A549 (cell line): ENCODE measurements around the gene WTIP. TPM values are rescaled to one million over a fixed set of nuclear protein-coding genes. Genes with fewer than 3 reads are reported as not detected.
"Not testable (repeated sequence)": the region's sequence is repeated elsewhere in the genome, so short reads cannot be mapped to it uniquely, and the experiment has no call there.

Source experiments
- ATAC-seq, 2 experiments: fragments of 200-7000 bp in 1 of 2; fragments of >200 bp in 1 of 2; cut with Nextera tagmentation in 1 of 2; cut with Tn5 transposase in 1 of 2; 3 replicates each; pipeline versions ENCODE4 v1.8.0 to v1.9.1; 2018 to 2020; ENCODE audit warnings: mild to moderate bottlenecking in 1 of 2, moderate library complexity in 1 of 2
- CTCF ChIA-PET: fragments of 300-600 bp; sonication (Branson Sonifier 250); formaldehyde crosslinking; extraction: SDS; loops from one replicate; lab custom pipeline; 2021; ENCODE audit warnings: antibody characterized with exemption, inconsistent platforms; lab: Yijun Ruan, JAX
- POLR2A ChIA-PET: fragments of 350-600 bp; formaldehyde crosslinking; extraction: SDS; loops from one replicate; lab custom pipeline; 2021; ENCODE audit warnings: antibody characterized with exemption, inconsistent platforms; lab: Yijun Ruan, JAX
- DNase-seq, 2 experiments: peaks; one replicate each; pipeline versions ENCODE4 v3.0.0 to v3.0.0-alpha.2; 2011 to 2016; ENCODE audit warnings: low read depth in 1 of 2, low spot score in 1 of 2
- FAIRE-seq: peaks from 2 replicates; lab custom pipeline; 2011; peaks lifted over from hg19 to GRCh38; lab: Jason Lieb, UNC
- H3K27ac ChIP-seq, 2 experiments: fragments of >200 bp; sonication (Bioruptor Twin); formaldehyde crosslinking; 3 replicates each; pipeline ENCODE4 v1.5.1; 2016 to 2017
- H3K4me1 ChIP-seq: fragments of >200 bp; sonication (Bioruptor Twin); formaldehyde crosslinking; 3 replicates; pipeline ENCODE4 v1.6.1; 2016
- H3K4me2 ChIP-seq: fragments of >200 bp; sonication (Bioruptor Twin); formaldehyde crosslinking; 3 replicates; pipeline ENCODE4 v1.6.1; 2016
- H3K4me3 ChIP-seq: fragments of >200 bp; sonication (Bioruptor Twin); formaldehyde crosslinking; 3 replicates; pipeline ENCODE4 v1.5.1; 2016
- H3K9me3 ChIP-seq: fragments of >200 bp; sonication (Bioruptor Twin); formaldehyde crosslinking; 3 replicates; pipeline ENCODE4 v1.6.1; 2016
- ATOH8 ChIP-seq: fragments of 250-450 bp; sonication (Bioruptor Pico); IDR thresholded peaks from 2 replicates; pipeline ENCODE4 v1.5.0; 2020; ENCODE audit warnings: low read depth, mild to moderate bottlenecking, moderate library complexity
- CEBPB ChIP-seq, 2 experiments: fragments of >200 bp in 1 of 2; sonication (Bioruptor Twin) in 1 of 2; formaldehyde crosslinking in 1 of 2; IDR thresholded peaks; 2 replicates each; pipeline ENCODE4 v1.6.1; 2012 to 2016
- CHD2 ChIP-seq: fragments of 150-350 bp; IDR thresholded peaks from 2 replicates; pipeline ENCODE4 v1.6.1; 2014; ENCODE audit warnings: low read length; ENCODE audit not compliant: partially characterized antibody
- CHD4 ChIP-seq: fragments of 200-600 bp; sonication (generic); IDR thresholded peaks from 2 replicates; pipeline ENCODE4 v1.6.1; 2016; ENCODE audit warnings: antibody characterized with exemption, mild to moderate bottlenecking, borderline replicate concordance
- HDAC2 ChIP-seq: fragments of 200-600 bp; sonication (generic); IDR thresholded peaks from 2 replicates; pipeline ENCODE4 v1.6.1; 2016
- HOXB13 ChIP-seq: fragments of 250-450 bp; sonication (Bioruptor Pico); IDR thresholded peaks from 2 replicates; pipeline ENCODE4 v1.5.0; 2020; ENCODE audit warnings: low read depth, mild to moderate bottlenecking, moderate library complexity
- JUN ChIP-seq, 2 experiments: fragments of >200 bp; sonication (Bioruptor Twin); formaldehyde crosslinking; IDR thresholded peaks; 2 replicates in 1 of 2; 3 replicates in 1 of 2; pipeline ENCODE4 v1.6.1; 2016 to 2017
- KDM1A ChIP-seq: fragments of 200-600 bp; sonication (generic); IDR thresholded peaks from 2 replicates; pipeline ENCODE4 v1.6.1; 2016; ENCODE audit warnings: low read depth, mild to moderate bottlenecking
- MAFK ChIP-seq: fragments of 450-650 bp; IDR thresholded peaks from 2 replicates; pipeline ENCODE4 v1.6.1; 2014; ENCODE audit not compliant: partially characterized antibody
- MYC ChIP-seq: IDR thresholded peaks from 2 replicates; pipeline ENCODE4 v1.6.1; 2012; ENCODE audit warnings: mild to moderate bottlenecking, inconsistent platforms, low read length, improper control_type of control experiment, borderline replicate concordance
- POLR2AphosphoS2 ChIP-seq: conservative IDR thresholded peaks from 2 replicates; pipeline ENCODE4 v1.6.1; 2012; ENCODE audit warnings: low read length, improper control_type of control experiment, inconsistent platforms
- RCOR1 ChIP-seq: fragments of 150-350 bp; IDR thresholded peaks from 2 replicates; pipeline ENCODE4 v1.6.1; 2014; ENCODE audit warnings: antibody characterized with exemption, low read length, low read depth
- SMC3 ChIP-seq: fragments of >200 bp; sonication (Bioruptor Twin); formaldehyde crosslinking; IDR thresholded peaks from 3 replicates; pipeline ENCODE4 v1.6.1; 2018; ENCODE audit warnings: inconsistent platforms
- TFCP2L1 ChIP-seq: fragments of 250-450 bp; sonication (Bioruptor Pico); IDR thresholded peaks from 2 replicates; pipeline ENCODE4 v1.5.0; 2021; ENCODE audit warnings: mild to moderate bottlenecking
- ZFP36 ChIP-seq: fragments of 450-650 bp; IDR thresholded peaks from 2 replicates; pipeline ENCODE4 v1.6.1; 2014; ENCODE audit warnings: borderline replicate concordance; ENCODE audit not compliant: partially characterized antibody
- ZNF302 ChIP-seq: fragments of 250-450 bp; sonication (Bioruptor Pico); IDR thresholded peaks from 2 replicates; pipeline ENCODE4 v1.9.0; 2021; ENCODE audit warnings: inconsistent platforms, mild to moderate bottlenecking, moderate library complexity
- ZSCAN20 ChIP-seq: fragments of 250-450 bp; sonication (Bioruptor Pico); IDR thresholded peaks from 2 replicates; pipeline ENCODE4 v1.8.0; 2022; ENCODE audit warnings: mild to moderate bottlenecking, moderate library complexity
- WGBS: methylation state at CpG from one replicate; pipeline ENCODE4 v1.1.6; 2017; ENCODE audit errors: missing lambda C conversion rate; 5-methylcytosine and 5-hydroxymethylcytosine counted together
- polyA plus RNA-seq, 4 experiments: library from polyadenylated mRNA; depleted of rRNA in 3 of 4; stranded (reverse); fragments of >200 nt; fragmentation: RNase III in 1 of 4; extraction: RNeasy Plus Mini Kit Qiagen cat#74134 plus additional on column Dnase treatment in 1 of 4; gene quantifications; 2 replicates in 3 of 4; 3 replicates in 1 of 4; pipeline ENCODE4 v1.2.3, GENCODE V29; 2011 to 2017
- TF ChIP-seq, protein P1 (sequence below): fragments of 150-350 bp; IDR thresholded peaks from 2 replicates; pipeline ENCODE4 v1.6.1; 2014; ENCODE audit warnings: low read depth, mild to moderate bottlenecking, low read length

Gene WTIP
- polyA plus RNA-seq, 2 of the 4 experiments (the other 2 are of a cell fraction) = 18.8 to 21.2 TPM

GRCh38 chr19:34464785-34465184 is 16.8 kb upstream of the WTIP start:
- DNase-seq = not testable (repeated sequence)
- TF ChIP-seq CEBPB (IDR thresholded peaks at IDR 0.05) = peak; percentile 51 to 77; a peak in 3 of 4 replicates
- TF ChIP-seq, all 56 proteins: peak for 1; not testable (repeated sequence) for 55
- 95% methylated on average over 4 of the region's 4 CpGs for WGBS
- CTCF ChIA-PET = interaction anchor here (0.7 kb wide), 1 partner anchor 71 kb away, joined by 4 read pairs; no protein-coding TSS in a partner anchor
- H3K4me2 ChIP-seq, H3K4me3 ChIP-seq, H3K27ac ChIP-seq, H3K4me1 ChIP-seq, ATAC-seq, H3K9me3 ChIP-seq, POLR2A ChIA-PET: not testable (repeated sequence)
- peak; percentile 49 for FAIRE-seq

- ChIA-PET POLR2A (no interaction called here), CTCF (interaction anchor here (1.2 kb wide), 1 partner anchor 38 kb away, joined by 3 read pairs; no protein-coding TSS in a partner anchor)
- Histone ChIP-seq H3K4me3 (no peak overlapping the region), H3K27ac (no peak overlapping the region), H3K4me1 (no peaks in the 10 kb centered on the region), H3K4me2 (no peak overlapping the region)
- ATAC-seq = no peak
- no peak for DNase-seq
- 82% methylated on average over 1 of the region's 1 CpG for WGBS
- no peak for TF ChIP-seq CHD4
- TF ChIP-seq SMC3 = no peak
- no peak for TF ChIP-seq ATOH8 (CRISPR knock-in tag)
- no peak for TF ChIP-seq MYC
- no peak for TF ChIP-seq HOXB13 (CRISPR knock-in tag)
- TF ChIP-seq ZSCAN20 (CRISPR knock-in tag) = no peak
- TF ChIP-seq, protein P1, sequence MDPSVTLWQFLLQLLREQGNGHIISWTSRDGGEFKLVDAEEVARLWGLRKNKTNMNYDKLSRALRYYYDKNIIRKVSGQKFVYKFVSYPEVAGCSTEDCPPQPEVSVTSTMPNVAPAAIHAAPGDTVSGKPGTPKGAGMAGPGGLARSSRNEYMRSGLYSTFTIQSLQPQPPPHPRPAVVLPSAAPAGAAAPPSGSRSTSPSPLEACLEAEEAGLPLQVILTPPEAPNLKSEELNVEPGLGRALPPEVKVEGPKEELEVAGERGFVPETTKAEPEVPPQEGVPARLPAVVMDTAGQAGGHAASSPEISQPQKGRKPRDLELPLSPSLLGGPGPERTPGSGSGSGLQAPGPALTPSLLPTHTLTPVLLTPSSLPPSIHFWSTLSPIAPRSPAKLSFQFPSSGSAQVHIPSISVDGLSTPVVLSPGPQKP = no peak
- TF ChIP-seq CHD2 = no peak
- TF ChIP-seq TFCP2L1 (CRISPR knock-in tag) = no peak
- no peak for TF ChIP-seq CEBPB (IDR thresholded peaks at IDR 0.05)
- TF ChIP-seq, all 56 proteins: peak for 0
- FAIRE-seq = no peak
- H3K9me3 ChIP-seq = no peaks in the 10 kb centered on the region
These were observed 13.1 kb upstream of the WTIP start for GRCh38 chr19:34468409-34468808.

GRCh38 chr19:34469026-34469425 is 12.5 kb upstream of the WTIP start:
- H3K9me3 ChIP-seq, FAIRE-seq, POLR2A ChIA-PET, ATAC-seq, DNase-seq, H3K4me1 ChIP-seq, H3K4me3 ChIP-seq, H3K27ac ChIP-seq, H3K4me2 ChIP-seq: not testable (repeated sequence)
- TF ChIP-seq MAFK = peak; percentile 12
- 93% methylated on average over 5 of the region's 5 CpGs for WGBS
- CTCF ChIA-PET = interaction anchor here (1.2 kb wide), 1 partner anchor 38 kb away, joined by 3 read pairs; no protein-coding TSS in a partner anchor

DNA sequence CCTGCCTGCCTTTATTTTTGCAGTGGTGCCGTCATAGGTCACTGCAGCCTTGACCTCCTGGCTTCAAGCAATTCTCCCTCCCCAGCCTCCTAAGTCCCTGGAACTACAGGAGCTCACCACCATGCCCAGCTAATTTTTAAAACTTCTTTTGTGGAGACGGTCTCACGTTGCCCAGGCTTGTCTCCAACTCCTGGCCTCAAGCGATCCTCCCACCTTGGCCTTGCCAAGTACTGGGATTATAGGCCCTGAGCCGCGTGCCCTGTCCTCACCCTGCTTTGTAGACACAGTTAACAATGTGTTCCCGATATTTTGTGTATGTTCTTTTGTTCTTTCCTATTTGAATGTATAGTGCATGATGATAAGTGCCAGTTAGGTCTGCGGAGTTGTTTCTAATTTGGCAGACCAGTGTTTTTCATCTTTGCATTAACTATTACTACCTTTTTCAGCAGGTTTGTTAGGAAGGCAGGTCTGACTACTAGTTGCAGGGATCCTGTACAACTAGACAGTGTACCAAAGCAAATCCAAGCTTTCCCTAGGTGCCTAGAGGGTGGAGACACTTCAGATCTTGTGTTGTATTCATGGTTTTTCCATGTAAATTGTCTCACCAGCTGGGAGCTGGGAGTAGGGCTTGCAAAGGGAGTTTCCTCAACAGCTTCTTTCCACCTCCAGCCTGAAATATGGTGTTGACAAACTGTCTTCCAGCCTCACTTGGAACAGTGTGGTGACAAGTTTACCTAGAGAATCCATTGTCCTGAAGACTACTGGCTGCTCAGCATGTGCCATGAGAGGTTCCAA is 9.5 kb upstream of the WTIP start:
- H3K27ac ChIP-seq = no peak overlapping the region
- peaks cover 19% of the 10 kb centered on the region for H3K4me1 ChIP-seq
- WGBS = 94% methylated on average over 8 of the region's 8 CpGs
- ATAC-seq (no peak), FAIRE-seq (peak; percentile 89), DNase-seq (no peak)
- H3K4me2 ChIP-seq = no peak overlapping the region
- CTCF ChIA-PET = interaction anchor here (1.0 to 4.5 kb wide), 12 partner anchors 8 to 61 kb away, joined by 3 to 37 read pairs (median 6); partner anchors contain the start of gene WTIP
- H3K4me3 ChIP-seq = no peak overlapping the region
- TF ChIP-seq RCOR1 = no peak
- TF ChIP-seq ZFP36 = no peak
- no peak; a peak in 1 of 5 replicates for TF ChIP-seq JUN (IDR thresholded peaks at IDR 0.05)
- TF ChIP-seq MYC = no peak
- no peak for TF ChIP-seq KDM1A
- no peak for TF ChIP-seq ZNF302
- TF ChIP-seq HDAC2 = no peak
- TF ChIP-seq POLR2AphosphoS2 = no peak; the same call in 1 of the 2 replicates
- no peaks in the 10 kb centered on the region for H3K9me3 ChIP-seq
- POLR2A ChIA-PET = no interaction called here
